ENCODE results near the gene CLSTN2.

CLSTN2 gene

DNA sequence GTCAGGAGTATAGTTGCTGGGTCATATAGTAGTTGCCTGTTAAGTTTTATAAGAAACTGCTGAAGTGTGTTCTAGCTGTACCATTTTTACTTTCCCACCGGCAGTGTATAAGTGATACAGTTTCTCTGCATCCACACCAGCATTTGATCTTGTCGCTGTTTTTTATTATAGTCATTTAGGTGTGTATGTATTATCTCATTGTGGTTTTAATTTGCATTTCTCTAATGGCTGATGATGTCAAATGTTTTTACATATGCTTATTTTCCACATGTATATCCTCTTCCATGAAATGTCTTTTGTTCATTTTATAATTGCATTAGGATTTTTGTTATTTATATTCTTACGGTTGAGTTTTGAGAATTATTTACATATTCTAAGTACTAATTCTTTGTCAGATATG, 254.3 kb downstream of the CLSTN2 start:
- Mint-ChIP-seq H3K27me3 (no peaks in the 10 kb centered on the region), H3K9me3 (peaks cover 4% of the 10 kb centered on the region), H3K36me3 (ENCODE audit: low read depth) (no peaks in the 10 kb centered on the region), H3K4me3 (no peak overlapping the region), H3K27ac (no peak overlapping the region), H3K4me1 (ENCODE audit: low read depth) (no peaks in the 10 kb centered on the region)
- DNase-seq: no peak

- DNase-seq: no peak
- no peaks in the 10 kb centered on the region for H3K4me1 Mint-ChIP-seq (ENCODE audit: low read depth)
- no peak overlapping the region for H3K27ac Mint-ChIP-seq
Measured at GRCh38 chr3:140189976-140190375, 255.0 kb downstream of the CLSTN2 start.

DNA sequence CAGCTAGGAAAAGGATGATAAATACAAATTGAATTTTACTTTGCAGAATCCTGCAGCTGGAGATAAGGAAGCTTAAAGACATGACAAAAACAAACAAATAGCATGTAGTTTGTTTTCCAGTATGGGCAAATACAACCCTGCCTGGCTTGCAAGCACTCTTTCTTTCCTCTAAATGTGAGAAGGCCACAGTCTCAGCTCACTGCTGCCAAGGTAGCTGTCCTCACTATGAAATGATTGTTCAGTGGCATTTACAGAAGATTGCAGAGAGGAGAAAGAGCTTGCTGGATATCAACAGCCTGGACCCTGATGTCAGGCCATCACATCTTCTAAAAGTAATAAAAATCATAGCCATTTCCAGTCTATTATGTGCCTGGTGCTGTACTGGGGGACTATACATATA, 262.0 kb downstream of the CLSTN2 start:
- peaks cover 6% of the 10 kb centered on the region for H3K9me3 Mint-ChIP-seq
- H3K4me3 Mint-ChIP-seq: no peak overlapping the region
- H3K27ac Mint-ChIP-seq: no peak overlapping the region
- no peaks in the 10 kb centered on the region for H3K36me3 Mint-ChIP-seq (ENCODE audit: low read depth)
- no peak for DNase-seq
- H3K4me1 Mint-ChIP-seq (ENCODE audit: low read depth): no peaks in the 10 kb centered on the region
- peaks cover 6% of the 10 kb centered on the region for H3K27me3 Mint-ChIP-seq

More at GRCh38 chr3:140189976-140190375, 255.0 kb downstream of the CLSTN2 start:
- Mint-ChIP-seq H3K27me3 (no peaks in the 10 kb centered on the region), H3K4me3 (no peak overlapping the region), H3K36me3 (ENCODE audit: low read depth) (no peaks in the 10 kb centered on the region), H3K9me3 (peaks cover 6% of the 10 kb centered on the region)

DNA sequence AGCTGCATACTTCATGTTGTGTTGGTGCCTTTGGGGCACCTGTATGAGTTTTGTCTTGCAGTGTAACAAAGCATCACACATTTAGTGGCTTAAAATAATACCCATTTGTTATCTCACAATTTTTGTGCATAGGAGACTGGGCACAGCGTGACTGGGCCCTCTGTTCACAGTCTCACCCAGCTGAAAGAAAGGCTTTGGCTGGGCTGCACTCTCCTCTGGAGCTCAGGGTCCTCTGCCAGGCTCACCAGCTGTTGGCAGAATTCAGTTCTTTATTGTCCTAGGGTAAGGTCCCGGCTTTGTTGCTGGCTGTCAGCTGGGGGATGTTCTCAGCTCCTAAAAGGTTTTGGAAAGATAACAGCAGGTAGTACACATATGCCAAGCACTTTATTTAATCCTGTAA, 263.3 kb downstream of the CLSTN2 start:
- peaks cover 6% of the 10 kb centered on the region for H3K27me3 Mint-ChIP-seq
- no peaks in the 10 kb centered on the region for H3K4me1 Mint-ChIP-seq (ENCODE audit: low read depth)
- peaks cover 5% of the 10 kb centered on the region for H3K9me3 Mint-ChIP-seq
- H3K27ac Mint-ChIP-seq: no peak overlapping the region
- no peak for DNase-seq
- no peak overlapping the region for H3K4me3 Mint-ChIP-seq
- no peaks in the 10 kb centered on the region for H3K36me3 Mint-ChIP-seq (ENCODE audit: low read depth)

GRCh38 chr3:140199008-140199407, 264.0 kb downstream of the CLSTN2 start:
- Mint-ChIP-seq H3K9me3 (peaks cover 2% of the 10 kb centered on the region), H3K27me3 (peaks cover 6% of the 10 kb centered on the region)

DNA sequence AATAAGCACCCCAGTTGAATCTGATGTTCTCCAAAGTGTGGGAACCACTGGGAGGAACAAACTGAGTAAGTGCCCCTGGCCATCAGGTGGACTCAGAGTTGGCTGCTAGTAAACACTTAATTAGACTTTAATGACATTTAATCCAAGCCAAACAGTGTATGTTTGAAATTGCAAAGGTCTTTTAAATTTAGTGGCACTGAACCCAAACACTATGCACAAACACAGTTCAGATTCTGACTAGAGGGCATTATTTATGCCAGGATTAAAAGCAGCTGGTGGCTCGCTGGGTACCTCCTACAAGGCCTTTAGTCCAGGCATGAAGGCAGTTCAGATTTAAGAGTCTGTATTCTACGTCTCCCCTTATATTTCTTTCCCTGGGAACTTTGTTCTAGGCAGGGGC, 264.8 kb downstream of the CLSTN2 start:
- H3K36me3 Mint-ChIP-seq (ENCODE audit: low read depth): no peaks in the 10 kb centered on the region
- peaks cover 6% of the 10 kb centered on the region for H3K27me3 Mint-ChIP-seq
- no peak overlapping the region for H3K27ac Mint-ChIP-seq
- H3K4me1 Mint-ChIP-seq (ENCODE audit: low read depth): no peaks in the 10 kb centered on the region
- H3K4me3 Mint-ChIP-seq: no peak overlapping the region
- no peaks in the 10 kb centered on the region for H3K9me3 Mint-ChIP-seq
- DNase-seq: no peak

More at GRCh38 chr3:140199008-140199407, 264.0 kb downstream of the CLSTN2 start:
- no peaks in the 10 kb centered on the region for H3K36me3 Mint-ChIP-seq (ENCODE audit: low read depth)
- H3K27ac Mint-ChIP-seq: no peak overlapping the region
- no peak for DNase-seq
- no peak overlapping the region for H3K4me3 Mint-ChIP-seq
- no peaks in the 10 kb centered on the region for H3K4me1 Mint-ChIP-seq (ENCODE audit: low read depth)

- Mint-ChIP-seq H3K4me3 (no peak overlapping the region), H3K36me3 (ENCODE audit: low read depth) (no peaks in the 10 kb centered on the region), H3K4me1 (ENCODE audit: low read depth) (no peaks in the 10 kb centered on the region), H3K27me3 (no peaks in the 10 kb centered on the region), H3K27ac (no peak overlapping the region), H3K9me3 (no peaks in the 10 kb centered on the region)
- DNase-seq: no peak
Measured at GRCh38 chr3:140203510-140203909, 268.5 kb downstream of the CLSTN2 start.

GRCh38 chr3:140204271-140204984, 269.4 kb downstream of the CLSTN2 start:
- H3K4me3 Mint-ChIP-seq: no peak overlapping the region
- no peaks in the 10 kb centered on the region for H3K9me3 Mint-ChIP-seq
- no peak for DNase-seq
- no peaks in the 10 kb centered on the region for H3K27me3 Mint-ChIP-seq
- H3K36me3 Mint-ChIP-seq (ENCODE audit: low read depth): no peaks in the 10 kb centered on the region
- H3K27ac Mint-ChIP-seq: no peak overlapping the region
- no peaks in the 10 kb centered on the region for H3K4me1 Mint-ChIP-seq (ENCODE audit: low read depth)

DNA sequence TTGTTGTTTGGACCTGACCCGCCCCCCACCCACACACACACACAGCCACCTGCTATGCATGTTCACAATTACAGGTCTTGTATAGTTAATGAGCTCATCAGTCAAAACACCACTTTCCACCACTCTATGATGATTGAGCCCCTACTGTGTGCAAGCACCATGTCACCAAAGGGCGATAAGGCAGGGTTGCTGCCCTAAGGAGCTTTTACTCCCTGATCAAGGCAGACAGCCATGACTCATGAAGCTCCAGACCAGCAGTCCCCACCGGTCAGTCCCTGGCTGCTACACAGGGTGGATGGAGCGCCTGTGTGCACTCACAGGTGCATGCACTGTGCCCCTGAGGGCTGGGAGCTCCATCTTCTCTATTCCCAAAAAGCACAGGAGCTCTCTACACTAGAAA, 270.6 kb downstream of the CLSTN2 start:
- Mint-ChIP-seq H3K36me3 (ENCODE audit: low read depth) (no peaks in the 10 kb centered on the region), H3K27me3 (peaks cover 2% of the 10 kb centered on the region), H3K4me3 (no peak overlapping the region), H3K9me3 (no peaks in the 10 kb centered on the region), H3K27ac (no peak overlapping the region), H3K4me1 (ENCODE audit: low read depth) (no peaks in the 10 kb centered on the region)
- no peak for DNase-seq

GRCh38 chr3:140206196-140207040, 271.4 kb downstream of the CLSTN2 start:
- Mint-ChIP-seq H3K4me3 (no peak overlapping the region), H3K27me3 (peaks cover 3% of the 10 kb centered on the region), H3K27ac (no peak overlapping the region), H3K36me3 (ENCODE audit: low read depth) (no peaks in the 10 kb centered on the region), H3K4me1 (ENCODE audit: low read depth) (no peaks in the 10 kb centered on the region), H3K9me3 (no peaks in the 10 kb centered on the region)
- DNase-seq: no peak

DNA sequence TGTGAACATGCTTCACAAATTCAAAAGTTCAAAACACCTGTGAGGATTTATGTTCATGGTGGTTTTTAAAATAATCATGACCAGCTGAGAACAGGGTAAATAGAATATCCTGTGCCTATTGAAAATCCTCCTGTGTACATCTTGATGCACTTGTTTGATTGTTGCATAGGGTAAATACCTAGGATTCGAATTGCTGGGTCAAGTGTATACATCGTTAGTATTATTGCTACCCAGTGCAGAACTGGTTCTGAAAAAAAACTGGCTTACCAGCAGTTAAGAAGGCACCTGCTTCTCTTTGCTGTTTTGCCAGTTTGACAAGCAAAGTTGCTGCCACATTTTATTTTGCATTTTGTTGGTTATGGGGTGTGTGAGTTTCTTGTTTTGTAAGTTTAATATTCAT, 272.6 kb downstream of the CLSTN2 start:
- no peaks in the 10 kb centered on the region for H3K4me1 Mint-ChIP-seq (ENCODE audit: low read depth)
- peaks cover 6% of the 10 kb centered on the region for H3K27me3 Mint-ChIP-seq
- no peak overlapping the region for H3K4me3 Mint-ChIP-seq
- no peaks in the 10 kb centered on the region for H3K9me3 Mint-ChIP-seq
- no peaks in the 10 kb centered on the region for H3K36me3 Mint-ChIP-seq (ENCODE audit: low read depth)
- DNase-seq: no peak
- H3K27ac Mint-ChIP-seq: no peak overlapping the region

GRCh38 chr3:140216249-140216648, 281.3 kb downstream of the CLSTN2 start:
- Mint-ChIP-seq H3K36me3 (ENCODE audit: low read depth) (no peaks in the 10 kb centered on the region), H3K4me1 (ENCODE audit: low read depth) (no peaks in the 10 kb centered on the region), H3K27ac (no peak overlapping the region), H3K9me3 (no peaks in the 10 kb centered on the region), H3K27me3 (peaks cover 3% of the 10 kb centered on the region), H3K4me3 (no peak overlapping the region)
- DNase-seq: no peak

DNA sequence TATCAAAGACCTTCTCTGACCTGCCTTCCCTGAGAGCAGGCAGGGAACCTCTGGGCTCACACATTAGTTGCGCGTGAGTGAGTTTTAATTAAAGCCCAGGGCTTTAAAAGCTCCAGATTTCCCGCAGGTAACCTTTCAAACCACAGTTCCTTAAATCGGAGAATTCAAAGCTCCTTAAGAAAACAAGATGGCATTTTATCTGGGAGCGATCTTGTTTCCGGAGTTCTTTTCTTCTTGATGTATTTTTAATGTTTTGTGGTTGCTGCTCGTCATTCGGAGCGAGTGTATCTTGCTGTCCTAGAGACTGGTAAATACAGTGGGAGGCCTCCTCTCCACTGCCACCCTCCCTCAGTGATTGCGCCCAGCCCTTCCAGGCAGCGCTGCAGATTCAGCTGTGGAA, 284.3 kb downstream of the CLSTN2 start:
- Mint-ChIP-seq H3K4me1 (ENCODE audit: low read depth) (no peaks in the 10 kb centered on the region), H3K27ac (no peak overlapping the region), H3K9me3 (no peaks in the 10 kb centered on the region), H3K36me3 (ENCODE audit: low read depth) (no peaks in the 10 kb centered on the region), H3K4me3 (no peak overlapping the region), H3K27me3 (no peaks in the 10 kb centered on the region)
- DNase-seq: no peak

DNA sequence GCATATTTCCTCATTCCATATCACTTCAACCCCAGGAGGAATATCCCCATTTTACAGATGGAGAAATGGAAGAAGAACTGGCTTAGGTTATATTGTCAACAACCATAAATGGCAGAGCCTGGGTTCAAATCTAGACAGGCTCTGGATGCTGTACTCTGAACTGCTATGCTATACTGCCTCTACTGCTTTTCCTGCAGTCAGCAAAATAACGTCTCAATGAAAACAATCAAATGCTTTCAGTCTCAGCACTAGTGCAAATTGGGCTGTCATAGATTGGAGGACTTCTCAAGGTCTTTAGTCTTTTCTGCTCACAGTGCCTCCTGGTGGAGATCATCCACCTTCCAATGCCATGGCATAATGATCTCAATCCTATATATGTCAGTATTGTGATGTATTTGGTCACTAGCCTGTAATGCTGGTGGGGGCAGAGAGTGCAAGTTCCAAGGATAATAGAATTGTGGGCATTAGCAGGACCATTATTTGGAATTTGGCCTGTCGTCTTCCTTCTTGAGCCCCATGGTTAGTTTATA, 285.0 kb downstream of the CLSTN2 start:
- no peaks in the 10 kb centered on the region for H3K36me3 Mint-ChIP-seq (ENCODE audit: low read depth)
- no peak for DNase-seq
- H3K27ac Mint-ChIP-seq: no peak overlapping the region
- H3K9me3 Mint-ChIP-seq: no peaks in the 10 kb centered on the region
- no peaks in the 10 kb centered on the region for H3K27me3 Mint-ChIP-seq
- H3K4me3 Mint-ChIP-seq: no peak overlapping the region
- no peaks in the 10 kb centered on the region for H3K4me1 Mint-ChIP-seq (ENCODE audit: low read depth)

DNA sequence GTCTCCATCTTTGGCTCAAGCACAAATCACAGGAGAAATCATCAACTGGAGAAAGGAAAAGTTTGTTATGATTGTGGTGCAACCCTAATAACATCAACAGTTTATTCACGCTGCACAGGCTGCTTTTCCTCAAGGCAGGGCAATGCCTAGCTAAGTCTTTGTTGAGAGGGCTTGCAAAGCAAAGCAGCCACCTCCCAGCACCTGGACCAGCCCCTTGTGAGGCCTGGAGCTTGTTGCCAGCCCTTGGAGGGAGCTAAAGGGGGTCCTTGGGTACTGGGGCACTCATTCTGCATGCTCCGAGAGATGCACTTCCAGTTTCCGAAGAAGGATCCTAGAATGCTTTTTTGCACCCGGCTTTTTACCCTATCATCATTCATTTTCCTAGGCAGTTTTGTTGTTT, 288.2 kb downstream of the CLSTN2 start:
- Mint-ChIP-seq H3K27ac (no peak overlapping the region), H3K36me3 (ENCODE audit: low read depth) (no peaks in the 10 kb centered on the region), H3K9me3 (peaks cover 4% of the 10 kb centered on the region), H3K27me3 (no peaks in the 10 kb centered on the region), H3K4me3 (no peak overlapping the region), H3K4me1 (ENCODE audit: low read depth) (no peaks in the 10 kb centered on the region)
- DNase-seq: no peak

All from activated T-cell treated with anti-CD3 and anti-CD28 coated beads, Interleukin-2, amount 50 U/mL, for 24 hours (primary cell).